GM18861 (cell line): ENCODE data around the gene TCP11.

Experiments
- ATAC-seq: cut with Tn5 transposase; IDR thresholded peaks from one replicate; pipeline ENCODE4 v1.9.1; 2021; ENCODE audit not compliant: unreplicated experiment

Gene TCP11

GRCh38 chr6:35096129-35096862 lies 44.8 kb downstream of the TCP11 start:
- no peak for ATAC-seq

- no peak for ATAC-seq
These were observed 47.0 kb downstream of the TCP11 start for GRCh38 chr6:35094183-35094582.

- no peak for ATAC-seq
These were observed 47.4 kb downstream of the TCP11 start for GRCh38 chr6:35093783-35094182.

- no peak for ATAC-seq
These were observed 48.1 kb downstream of the TCP11 start for GRCh38 chr6:35093118-35093445.

- no peak for ATAC-seq
These were observed 48.6 kb downstream of the TCP11 start for GRCh38 chr6:35092362-35093117.

- no peak for ATAC-seq
These were observed 49.6 kb downstream of the TCP11 start for GRCh38 chr6:35091346-35092083.

- ATAC-seq, result no peak
These were observed 50.4 kb downstream of the TCP11 start for GRCh38 chr6:35090734-35091133.

GRCh38 chr6:35089935-35090505 lies 51.1 kb downstream of the TCP11 start:
- no peak for ATAC-seq

GRCh38 chr6:35089216-35089934 lies 51.8 kb downstream of the TCP11 start:
- no peak for ATAC-seq

- ATAC-seq, result no peak
These were observed 52.6 kb downstream of the TCP11 start for GRCh38 chr6:35088281-35089215.

- ATAC-seq, result no peak
These were observed 53.5 kb downstream of the TCP11 start for GRCh38 chr6:35087361-35088280.

- no peak for ATAC-seq
These were observed 54.3 kb downstream of the TCP11 start for GRCh38 chr6:35086636-35087360.

GRCh38 chr6:35086282-35086632 lies 54.9 kb downstream of the TCP11 start:
- ATAC-seq, result no peak

- no peak for ATAC-seq
These were observed 55.5 kb downstream of the TCP11 start for GRCh38 chr6:35085359-35086281.

- ATAC-seq, result no peak
These were observed 56.5 kb downstream of the TCP11 start for GRCh38 chr6:35084511-35085203.

GRCh38 chr6:35084041-35084491 lies 57.1 kb downstream of the TCP11 start:
- no peak for ATAC-seq
